ENCODE results near the gene BSN. TPM values are rescaled to one million over a fixed set of nuclear protein-coding genes. Genes with fewer than 3 reads are reported as not detected.

Gene BSN
- total RNA-seq, 2 experiments from 2014 or later: 0.09 TPM

DNA sequence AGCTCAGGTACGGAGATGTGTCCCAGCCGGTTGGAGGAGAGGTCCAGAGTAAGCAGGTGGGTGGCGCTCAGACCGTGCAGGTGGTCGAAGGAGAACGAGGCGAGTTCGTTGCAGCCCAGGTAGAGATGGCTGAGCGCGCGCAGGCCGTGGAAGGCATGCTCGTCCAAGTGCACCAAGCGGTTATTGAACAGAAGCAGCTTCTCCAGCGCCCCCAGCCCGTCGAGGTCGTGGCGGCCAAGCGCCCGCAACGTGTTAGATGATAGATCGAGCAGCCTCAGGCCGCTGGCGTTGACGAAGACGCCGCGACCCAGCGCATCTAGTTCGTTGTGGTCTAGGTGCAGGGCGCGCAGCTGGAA, 164.6 kb downstream of the BSN start:
- Mint-ChIP-seq H3K27ac (no peak overlapping the region), H3K4me1 (ENCODE audit: low read depth) (peaks cover 23% of the 10 kb centered on the region), H3K36me3 (ENCODE audit: low read depth) (peaks cover 13% of the 10 kb centered on the region), H3K4me3 (peak overlapping the region; percentile 74), H3K9me3 (no peaks in the 10 kb centered on the region), H3K27me3 (no peaks in the 10 kb centered on the region)
- DNase-seq: peak; percentile 35
- no peak for ATAC-seq
- intact Hi-C loops (cut with micrococcal nuclease): no loop called here
- POLR2A ChIA-PET: interaction anchor here (0.7 to 7.6 kb wide), 14 partner anchors 8 to 512 kb away, joined by 3 to 40 read pairs (median 3); partner anchors contain the start of gene MST1R
- TF ChIP-seq, protein P1, sequence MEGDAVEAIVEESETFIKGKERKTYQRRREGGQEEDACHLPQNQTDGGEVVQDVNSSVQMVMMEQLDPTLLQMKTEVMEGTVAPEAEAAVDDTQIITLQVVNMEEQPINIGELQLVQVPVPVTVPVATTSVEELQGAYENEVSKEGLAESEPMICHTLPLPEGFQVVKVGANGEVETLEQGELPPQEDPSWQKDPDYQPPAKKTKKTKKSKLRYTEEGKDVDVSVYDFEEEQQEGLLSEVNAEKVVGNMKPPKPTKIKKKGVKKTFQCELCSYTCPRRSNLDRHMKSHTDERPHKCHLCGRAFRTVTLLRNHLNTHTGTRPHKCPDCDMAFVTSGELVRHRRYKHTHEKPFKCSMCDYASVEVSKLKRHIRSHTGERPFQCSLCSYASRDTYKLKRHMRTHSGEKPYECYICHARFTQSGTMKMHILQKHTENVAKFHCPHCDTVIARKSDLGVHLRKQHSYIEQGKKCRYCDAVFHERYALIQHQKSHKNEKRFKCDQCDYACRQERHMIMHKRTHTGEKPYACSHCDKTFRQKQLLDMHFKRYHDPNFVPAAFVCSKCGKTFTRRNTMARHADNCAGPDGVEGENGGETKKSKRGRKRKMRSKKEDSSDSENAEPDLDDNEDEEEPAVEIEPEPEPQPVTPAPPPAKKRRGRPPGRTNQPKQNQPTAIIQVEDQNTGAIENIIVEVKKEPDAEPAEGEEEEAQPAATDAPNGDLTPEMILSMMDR (IDR thresholded peaks at IDR 0.05): no peak
- CTCF ChIA-PET: interaction anchor here (0.8 to 3.3 kb wide), 11 partner anchors 8 to 318 kb away, joined by 3 to 17 read pairs (median 4); no protein-coding TSS in a partner anchor

DNA sequence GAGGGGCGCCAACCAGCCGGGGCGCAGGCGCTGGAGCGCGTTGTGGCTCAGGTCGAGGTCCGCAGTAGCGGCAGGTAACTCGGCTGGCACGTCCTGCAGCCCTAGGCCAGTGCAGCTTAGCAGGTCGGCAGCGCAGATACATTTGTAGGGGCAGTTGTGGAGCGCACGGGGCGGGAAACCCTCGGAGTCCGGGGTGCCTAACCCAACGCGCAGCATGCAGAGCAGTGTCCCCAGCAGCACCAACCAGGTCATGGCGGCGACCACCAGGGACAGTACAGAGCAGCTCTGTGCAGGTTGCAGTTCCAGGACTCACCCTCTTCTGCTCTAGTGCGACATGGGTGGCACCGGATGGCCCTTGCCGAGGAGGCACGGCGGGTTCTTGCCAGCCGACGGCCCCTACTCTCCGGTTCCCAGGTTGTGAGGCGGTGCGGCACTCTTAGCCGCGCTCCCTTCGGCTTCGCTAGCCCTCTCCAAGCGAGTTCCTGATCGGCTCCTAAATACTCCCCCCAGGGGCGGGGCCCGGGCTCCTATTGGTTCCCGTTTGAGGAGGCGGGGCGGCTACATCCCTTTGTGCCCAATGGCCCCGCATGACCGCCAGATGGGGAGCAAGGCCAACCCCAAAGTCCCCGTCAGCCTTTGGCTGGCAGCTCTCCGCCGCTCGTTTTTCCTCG, 165.1 kb downstream of the BSN start, which contains the start of gene AMIGO3:
Gene AMIGO3 (minus strand): TSS at position 471 of the 671 bp plus-strand sequence. CDS start 219 bp downstream, at position 252.
- POLR2A ChIA-PET: interaction anchor here (0.7 to 7.6 kb wide), 12 partner anchors 8 to 512 kb away, joined by 3 to 40 read pairs (median 3); partner anchors contain the start of gene MST1R
- CTCF ChIA-PET: interaction anchor here (0.8 to 3.3 kb wide), 12 partner anchors 8 to 318 kb away, joined by 3 to 17 read pairs (median 4); no protein-coding TSS in a partner anchor
- H3K27ac Mint-ChIP-seq: peak within 1 kb of the TSS; percentile 65

More for the DNA sequence above, 165.1 kb downstream of the BSN start, which contains the start of gene AMIGO3:
- H3K9me3 Mint-ChIP-seq: no peaks in the 10 kb centered on the region
- H3K4me1 Mint-ChIP-seq (ENCODE audit: low read depth): peaks cover 23% of the 10 kb centered on the region
- intact Hi-C loops (cut with micrococcal nuclease): no loop called here
- no peaks in the 10 kb centered on the region for H3K27me3 Mint-ChIP-seq
- H3K4me3 Mint-ChIP-seq: peak within 1 kb of the TSS; percentile 74
- TF ChIP-seq, protein P1 (IDR thresholded peaks at IDR 0.05): peak; percentile 74
- peak; percentile 96 for DNase-seq
- peaks cover 13% of the 10 kb centered on the region for H3K36me3 Mint-ChIP-seq (ENCODE audit: low read depth)
- ATAC-seq: peak; percentile 78

Other genes with a start within 250 kb of the BSN start
- gene USP4, start 214.4 kb upstream of the BSN start, total RNA-seq: 10 to 100 TPM; 62.4 to 67.8 TPM
- 100 to 1,000 TPM; 201 to 202 TPM for gene GPX1, start 196.1 kb upstream of the BSN start, total RNA-seq
- gene RHOA, start 142.5 kb upstream of the BSN start, total RNA-seq: 100 to 1,000 TPM; 432 to 437 TPM
- gene TCTA, start 142.1 kb upstream of the BSN start, total RNA-seq: 10 to 100 TPM; 10.4 to 12.4 TPM
- 1 to 10 TPM; 2.5 to 4.4 TPM for gene AMT, start 132.0 kb upstream of the BSN start, total RNA-seq
- 10 to 100 TPM in 1 of 2 experiments, 1 to 10 TPM in 1; 8.6 to 11.1 TPM for gene NICN1, start 125.2 kb upstream of the BSN start, total RNA-seq
- gene DAG1, start 84.2 kb upstream of the BSN start, total RNA-seq: 10 to 100 TPM; 10.8 to 14.4 TPM
- 100 to 1,000 TPM; 165 to 166 TPM for gene APEH, start 119.9 kb downstream of the BSN start, total RNA-seq
- gene MST1, start 135.0 kb downstream of the BSN start, total RNA-seq: 10 to 100 TPM in 1 of 2 experiments, 1 to 10 TPM in 1; 9.6 to 11.8 TPM
- 10 to 100 TPM; 22.0 to 31.7 TPM for gene RNF123, start 135.1 kb downstream of the BSN start, total RNA-seq
- gene AMIGO3, start 165.2 kb downstream of the BSN start, total RNA-seq: under 1 TPM in 1 of 2 experiments, not detected in 1; 0.23 TPM
- 10 to 100 TPM; 34.7 to 35.2 TPM for gene GMPPB, start 169.5 kb downstream of the BSN start, total RNA-seq
- 10 to 100 TPM; 23.5 to 24.2 TPM for gene IP6K1, start 232.1 kb downstream of the BSN start, total RNA-seq
- not detected for gene CDHR4, start 245.4 kb downstream of the BSN start, total RNA-seq
- gene INKA1, start 248.8 kb downstream of the BSN start, total RNA-seq: 1 to 10 TPM; 1.8 to 2.8 TPM

Measured in activated CD8-positive, alpha-beta T cell treated with anti-CD3 and anti-CD28 coated beads for 36 hours (primary cell).